Activated CD4-positive, alpha-beta T cell treated with anti-CD3 and anti-CD28 coated beads, Interleukin-2, amount 10 ng/mL, durations not matched to agents 7 days and 5 days (primary cell): Measurements from ENCODE around the gene NCKIPSD. TPM values are rescaled to one million over a fixed set of nuclear protein-coding genes. Genes with fewer than 3 reads are reported as not detected.

ENCODE experiments used
- microRNA-seq: library from miRNA; unstranded; fragments of <30 nt; microRNA quantifications from one replicate; pipeline ENCODE4 v1.2.0, GENCODE V29; 2021; ENCODE audit warnings: borderline microRNAs expressed, borderline replicate concordance
- total RNA-seq, 2 experiments: library from RNA; stranded (reverse); gene quantifications; one replicate each; pipeline ENCODE4 v1.2.3, GENCODE V29; 2021

NCKIPSD gene
- total RNA-seq, 2 experiments from 2014 or later: 41.5 to 42.6 TPM

Small RNAs within 50 kb of the gene (microRNA-seq; reads per million reads assigned to microRNA genes)
- not detected for gene MIR4793

Other genes with a start within 250 kb of the NCKIPSD start
- gene CCDC51, start 245.8 kb downstream of the NCKIPSD start, total RNA-seq: 10 to 100 TPM; 11.6 to 15.1 TPM
- gene TMA7, start 245.7 kb downstream of the NCKIPSD start, total RNA-seq: 100 to 1,000 TPM; 285 to 290 TPM
- 10 to 100 TPM; 17.4 to 19.4 TPM for gene ATRIP, start 239.2 kb downstream of the NCKIPSD start, total RNA-seq
- 100 to 1,000 TPM; 266 to 271 TPM for gene SHISA5, start 181.7 kb downstream of the NCKIPSD start, total RNA-seq
- gene PFKFB4, start 129.1 kb downstream of the NCKIPSD start, total RNA-seq: 10 to 100 TPM; 21.6 to 24.9 TPM
- not detected for gene UCN2, start 122.1 kb downstream of the NCKIPSD start, total RNA-seq
- gene COL7A1, start 90.6 kb downstream of the NCKIPSD start, total RNA-seq: 1 to 10 TPM in 1 of 2 experiments, under 1 TPM in 1; 0.52 to 1.3 TPM
- gene UQCRC1, start 76.3 kb downstream of the NCKIPSD start, total RNA-seq: 100 to 1,000 TPM; 150 to 157 TPM
- under 1 TPM; 0.32 to 0.33 TPM for gene TMEM89, start 64.1 kb downstream of the NCKIPSD start, total RNA-seq
- 10 to 100 TPM; 41.3 to 45.7 TPM for gene SLC26A6, start 50.5 kb downstream of the NCKIPSD start, total RNA-seq
- gene CELSR3, start 23.0 kb downstream of the NCKIPSD start, total RNA-seq: 1 to 10 TPM; 7.9 to 8.6 TPM
- gene IP6K2, start 31.3 kb upstream of the NCKIPSD start, total RNA-seq: 10 to 100 TPM; 56.6 to 61.2 TPM
- 10 to 100 TPM; 26.4 to 27.2 TPM for gene PRKAR2A, start 162.0 kb upstream of the NCKIPSD start, total RNA-seq
- 10 to 100 TPM; 35.2 to 40.6 TPM for gene SLC25A20, start 213.0 kb upstream of the NCKIPSD start, total RNA-seq
- 10 to 100 TPM; 91.0 to 95.0 TPM for gene ARIH2, start 232.9 kb upstream of the NCKIPSD start, total RNA-seq